Midbrain (tissue), 1 donor: ENCODE measurements around the gene LDB3.

ENCODE experiments used
- DNase-seq: peaks from one replicate; lab custom pipeline; 2025; lab: John Stamatoyannopoulos, UW

The LDB3 gene

DNA sequence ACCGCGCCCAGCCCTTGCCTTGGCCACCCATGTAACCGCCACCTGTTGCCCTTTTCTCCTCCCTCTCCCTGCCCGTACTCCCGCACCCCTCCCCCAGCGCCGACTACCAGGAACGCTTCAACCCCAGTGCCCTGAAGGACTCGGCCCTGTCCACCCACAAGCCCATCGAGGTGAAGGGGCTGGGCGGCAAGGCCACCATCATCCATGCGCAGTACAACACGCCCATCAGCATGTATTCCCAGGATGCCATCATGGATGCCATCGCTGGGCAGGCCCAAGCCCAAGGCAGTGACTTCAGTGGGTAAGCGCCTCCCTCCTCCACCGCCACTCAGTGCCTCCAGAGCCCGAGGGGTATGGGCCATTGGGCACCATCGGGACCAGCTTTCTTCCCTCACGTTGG is 18.7 kb downstream of the LDB3 start:
- no peak for DNase-seq

- no peak for DNase-seq
Measured at GRCh38 chr10:86687750-86688149, 19.4 kb downstream of the LDB3 start.

- peak; percentile 76 for DNase-seq
Measured at GRCh38 chr10:86688398-86688921, 20.1 kb downstream of the LDB3 start.

DNA sequence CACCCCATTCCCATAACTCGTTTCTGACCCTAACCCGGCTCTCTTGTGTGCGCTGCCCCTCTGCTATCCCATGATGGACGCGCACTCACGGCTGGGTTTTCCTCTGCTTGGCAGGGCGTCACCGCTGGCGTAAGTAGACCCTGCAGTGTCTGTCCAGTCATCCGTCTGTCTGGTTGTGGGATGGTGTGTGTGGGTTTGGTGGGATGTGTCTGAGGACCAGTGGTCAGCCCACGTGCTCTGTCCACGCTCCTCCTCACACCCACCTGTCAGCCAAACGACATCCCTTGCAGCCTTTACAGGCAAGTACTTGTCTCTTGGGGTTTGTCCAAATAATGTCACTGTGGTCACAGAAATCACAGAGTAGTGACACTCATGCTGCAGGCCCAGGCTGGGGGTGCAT is 20.8 kb downstream of the LDB3 start:
- DNase-seq: no peak

GRCh38 chr10:86690231-86690630 is 21.9 kb downstream of the LDB3 start:
- no peak for DNase-seq

- DNase-seq: no peak
Measured at GRCh38 chr10:86690657-86691084, 22.4 kb downstream of the LDB3 start.

GRCh38 chr10:86691333-86692022 is 23.2 kb downstream of the LDB3 start:
- DNase-seq: no peak

DNA sequence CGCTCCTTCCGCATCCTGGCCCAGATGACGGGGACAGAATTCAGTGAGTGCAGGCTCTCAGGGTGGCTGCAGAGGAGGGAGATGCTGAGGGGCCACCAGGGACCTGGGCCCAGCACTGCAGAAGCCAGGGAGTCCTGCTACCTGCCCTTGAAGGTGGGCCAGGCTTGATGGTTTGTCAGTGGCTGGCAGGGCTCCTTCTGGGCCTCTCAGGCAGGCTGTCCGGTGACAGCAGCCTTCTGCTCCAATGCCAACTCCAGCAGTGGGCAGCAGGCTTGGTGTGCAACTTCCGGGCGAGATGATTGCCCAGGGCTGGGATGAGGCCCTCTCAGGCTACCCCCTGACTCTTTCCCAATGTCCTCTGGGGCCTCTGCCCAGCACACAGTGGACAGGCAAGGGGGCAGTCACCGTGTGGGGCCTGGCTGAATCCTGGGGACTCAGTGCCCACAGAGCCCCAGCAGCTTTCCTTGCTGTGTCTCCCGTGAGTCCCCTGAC is 23.8 kb downstream of the LDB3 start:
- DNase-seq: no peak

GRCh38 chr10:86692664-86693063 is 24.4 kb downstream of the LDB3 start:
- no peak for DNase-seq

DNA sequence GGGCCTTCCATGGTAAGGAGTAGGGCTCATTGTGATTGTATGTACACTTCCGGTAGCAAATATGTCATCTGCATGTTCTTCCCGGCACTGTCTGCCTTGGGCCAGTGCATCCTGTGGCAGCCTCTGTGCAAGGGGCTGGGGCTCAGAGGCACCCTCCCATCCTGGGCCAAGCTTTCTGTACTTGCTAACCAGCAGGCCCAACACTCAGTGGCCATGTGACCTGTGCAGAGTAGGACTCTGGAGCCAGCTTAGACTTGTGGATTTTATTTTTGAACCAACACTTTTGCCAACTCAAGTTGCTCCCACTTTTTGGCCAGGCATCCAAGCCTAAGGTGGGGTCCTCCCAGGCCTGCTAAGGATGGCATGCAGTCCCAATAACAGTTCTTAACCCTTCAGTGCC is 25.0 kb downstream of the LDB3 start:
- no peak for DNase-seq

DNA sequence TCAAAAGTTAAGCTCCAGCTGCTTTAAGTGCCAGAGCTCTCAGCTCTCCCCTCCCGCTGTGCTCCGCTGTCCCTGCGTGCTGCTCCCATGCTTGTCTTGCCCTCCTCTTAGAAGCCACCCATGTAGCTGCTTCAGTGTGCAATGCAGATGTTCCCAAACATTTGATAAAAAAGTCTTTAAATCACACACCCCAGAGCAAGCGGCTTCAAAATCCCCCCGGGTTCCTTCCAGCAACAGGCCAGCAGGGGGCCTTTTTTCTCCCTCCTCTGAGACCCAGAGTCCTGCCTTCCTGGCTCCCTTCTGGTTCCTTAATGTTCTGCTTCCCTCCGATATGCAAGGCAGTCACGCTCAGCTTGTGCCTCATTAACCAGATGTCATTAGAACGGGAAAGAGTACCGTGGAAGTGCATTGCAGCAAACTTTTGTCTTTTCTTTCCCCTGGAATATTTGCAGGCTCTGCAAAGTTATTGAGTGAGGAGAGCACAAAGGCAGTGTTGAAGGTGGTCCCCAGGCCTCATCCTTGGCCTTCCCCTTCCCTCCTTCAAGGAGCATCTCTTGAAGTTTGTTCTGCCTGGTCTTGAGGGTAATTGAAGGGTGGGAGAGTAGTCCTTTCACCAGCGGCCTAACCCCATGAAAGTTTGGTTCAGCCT is 25.5 kb downstream of the LDB3 start:
- peak; percentile 37 for DNase-seq

DNA sequence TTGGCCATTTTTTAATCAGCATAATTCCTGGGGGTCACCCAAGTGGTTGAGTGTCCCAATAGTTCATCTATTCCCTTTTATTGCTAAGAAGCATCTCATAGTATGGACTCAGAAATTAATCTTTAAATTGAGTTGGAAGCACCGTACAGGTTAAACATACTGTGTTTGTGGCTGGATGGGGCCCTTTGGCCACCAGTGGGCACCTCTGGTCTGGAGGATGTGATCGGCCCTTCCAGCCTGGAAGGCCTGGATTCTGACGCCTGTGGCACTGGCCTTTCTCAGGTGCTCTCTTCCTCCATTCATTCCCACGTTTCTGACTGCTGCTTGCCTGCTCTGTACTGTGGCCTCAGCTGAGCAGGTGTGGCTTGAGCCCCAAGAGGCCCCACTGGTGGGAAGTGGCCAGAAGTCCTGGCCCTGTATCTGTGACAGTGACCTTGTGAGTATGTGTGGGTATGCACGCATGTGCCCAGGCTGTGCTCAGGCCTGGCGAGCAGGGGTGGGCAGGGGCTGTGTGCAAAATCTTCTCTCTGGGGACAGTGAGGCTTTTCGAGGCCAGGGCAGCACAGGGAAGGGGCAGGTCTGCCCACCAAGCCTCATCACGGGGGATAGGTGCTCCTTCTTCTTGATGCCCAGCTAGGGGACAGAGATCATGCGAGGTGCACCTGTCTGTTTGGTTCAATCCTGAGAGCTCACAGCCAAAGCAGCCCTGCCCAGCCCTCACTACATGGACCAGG is 30.1 kb downstream of the LDB3 start:
- DNase-seq: no peak

DNA sequence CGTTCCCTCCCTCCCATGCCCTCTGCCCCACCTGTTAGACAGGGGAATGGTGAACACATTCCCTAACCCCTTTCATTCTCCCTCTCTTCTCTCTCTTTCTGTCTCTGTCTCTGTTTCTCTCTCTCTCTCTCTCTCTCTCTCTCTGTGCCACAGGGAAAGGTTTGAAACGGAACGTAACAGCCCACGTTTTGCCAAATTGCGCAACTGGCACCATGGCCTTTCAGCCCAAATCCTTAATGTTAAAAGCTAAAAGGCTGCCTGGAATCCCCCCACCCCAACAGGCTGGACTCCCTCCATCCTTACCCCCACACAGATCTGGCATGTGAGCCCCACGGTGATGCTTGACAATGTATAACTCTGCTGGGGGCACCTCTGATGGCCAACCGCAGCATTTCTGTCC is 30.8 kb downstream of the LDB3 start:
- DNase-seq: no peak

DNA sequence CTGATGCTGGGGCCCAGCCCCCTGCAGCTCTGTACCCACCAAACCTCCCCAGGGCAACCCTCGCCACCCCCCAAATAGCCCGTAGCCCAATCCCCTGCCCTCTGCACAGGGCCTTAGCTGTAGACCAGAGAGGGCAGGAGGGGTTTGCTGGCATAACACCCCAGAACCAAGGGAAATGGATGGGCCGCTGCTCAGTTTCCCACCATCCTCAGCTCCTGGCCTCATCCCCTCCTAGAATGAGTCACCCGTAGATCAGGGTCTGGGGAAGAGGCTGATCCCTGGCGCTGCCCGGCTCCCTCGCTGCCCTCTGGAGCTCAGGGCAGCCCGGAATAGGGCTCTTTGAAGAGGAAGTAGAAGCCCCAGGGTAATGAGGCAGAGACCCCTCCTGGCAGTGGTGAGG is 31.2 kb downstream of the LDB3 start:
- no peak for DNase-seq

GRCh38 chr10:86699991-86700840 is 31.9 kb downstream of the LDB3 start:
- DNase-seq: no peak

DNA sequence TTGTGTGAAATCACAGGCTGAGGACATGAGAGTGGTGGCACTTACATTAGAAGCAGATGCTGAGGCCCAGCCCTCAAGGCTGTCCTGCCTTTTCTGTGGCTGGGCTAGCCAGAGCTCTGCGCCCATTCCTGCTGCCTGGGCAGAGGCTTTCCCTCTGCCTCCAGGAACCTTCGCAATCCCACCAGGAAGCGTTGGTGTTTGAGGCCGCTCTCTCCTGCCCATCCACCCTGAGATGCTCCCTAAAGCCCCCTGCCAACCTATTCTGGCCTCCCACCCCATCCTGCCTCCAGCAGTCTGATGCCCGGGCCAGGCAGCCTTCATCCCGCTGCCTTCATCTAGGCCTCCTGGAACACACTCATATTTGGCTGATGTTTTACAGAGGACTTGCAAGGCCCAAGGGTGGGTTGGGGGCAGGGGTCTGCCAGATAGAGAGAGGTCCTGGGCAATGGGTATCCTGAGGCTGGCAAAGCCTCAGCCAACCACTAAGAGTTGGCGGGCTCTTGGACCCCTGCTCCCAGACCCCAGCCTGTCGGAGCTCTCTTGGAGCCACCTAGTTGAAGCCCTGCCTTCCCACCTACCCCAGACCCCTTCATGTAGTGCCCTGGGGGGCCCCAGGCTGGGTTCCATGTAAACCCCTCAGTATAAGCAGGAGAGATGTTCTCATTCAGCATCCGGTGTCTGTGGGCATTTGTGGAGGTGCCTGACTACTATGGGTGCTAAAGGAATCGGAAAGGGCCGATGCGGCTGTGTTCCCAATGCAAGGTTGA is 32.7 kb downstream of the LDB3 start:
- DNase-seq: no peak

DNA sequence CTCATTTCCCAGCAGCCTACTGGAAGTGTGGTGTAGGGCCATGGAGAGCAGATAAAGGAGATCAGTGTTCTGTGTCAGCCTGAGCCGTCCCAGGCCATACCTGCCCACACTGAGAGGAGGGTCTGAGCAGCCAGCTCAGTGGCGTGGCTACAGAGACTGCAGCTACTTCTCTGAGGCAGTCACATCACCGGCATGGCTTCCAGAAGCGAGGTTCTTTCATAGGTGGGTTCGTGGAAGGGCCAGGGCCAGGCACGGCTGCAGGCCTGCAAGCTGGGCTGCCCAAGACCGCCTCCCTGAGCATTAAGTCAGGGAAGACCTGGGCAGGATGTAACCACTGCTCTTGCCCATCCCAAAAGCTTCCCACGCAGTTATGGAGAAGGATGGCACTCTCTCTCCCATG is 34.9 kb downstream of the LDB3 start:
- no peak for DNase-seq

GRCh38 chr10:86705139-86705538 is 36.8 kb downstream of the LDB3 start:
- no peak for DNase-seq

DNA sequence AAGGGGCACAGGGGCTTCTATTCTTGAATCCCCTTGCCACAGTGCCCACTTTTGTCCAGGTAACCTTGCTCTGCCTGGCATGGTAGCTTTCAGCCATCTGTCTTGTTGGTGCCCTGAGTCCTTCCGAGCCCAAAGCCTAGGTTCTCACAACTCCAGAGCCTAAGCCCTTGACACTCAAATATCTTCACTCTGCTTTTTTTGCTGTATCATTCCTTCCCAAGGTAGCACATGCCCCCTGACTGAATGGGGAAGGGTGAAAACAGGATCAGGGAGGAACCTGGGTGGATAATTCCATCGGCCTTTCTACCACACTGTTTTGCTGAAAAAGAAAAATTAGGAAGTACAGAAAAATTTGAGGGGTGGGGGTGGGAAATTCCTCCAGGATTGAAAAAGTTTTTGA is 37.6 kb downstream of the LDB3 start:
- DNase-seq: no peak

DNA sequence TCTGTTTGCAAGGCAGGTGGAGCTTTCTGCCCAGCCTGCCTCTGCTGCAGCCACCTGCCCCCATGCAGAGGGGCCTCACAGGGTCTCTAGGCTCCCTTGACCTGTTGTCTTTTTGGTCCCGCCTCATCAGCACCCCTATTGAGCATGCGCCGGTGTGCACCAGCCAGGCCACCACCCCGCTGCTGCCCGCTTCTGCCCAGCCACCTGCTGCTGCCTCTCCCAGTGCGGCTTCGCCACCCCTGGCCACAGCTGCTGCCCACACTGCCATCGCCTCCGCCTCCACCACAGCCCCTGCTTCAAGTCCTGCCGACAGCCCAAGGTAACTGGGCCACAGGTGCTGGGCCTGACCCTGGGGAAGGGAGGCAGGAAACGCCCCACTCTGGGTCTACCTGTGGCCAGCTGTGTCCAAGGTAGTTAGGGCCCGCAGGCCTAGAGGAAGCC is 38.1 kb downstream of the LDB3 start:
- DNase-seq: no peak

GRCh38 chr10:86706977-86707376 is 38.7 kb downstream of the LDB3 start:
- DNase-seq: no peak
